GM04503 (cell line): ENCODE results near the gene PTPRG.

Experiments used
- DNase-seq: peaks from one replicate; pipeline ENCODE4 v3.0.0-alpha.2; 2012; ENCODE audit warnings: low read depth

The PTPRG gene

DNA sequence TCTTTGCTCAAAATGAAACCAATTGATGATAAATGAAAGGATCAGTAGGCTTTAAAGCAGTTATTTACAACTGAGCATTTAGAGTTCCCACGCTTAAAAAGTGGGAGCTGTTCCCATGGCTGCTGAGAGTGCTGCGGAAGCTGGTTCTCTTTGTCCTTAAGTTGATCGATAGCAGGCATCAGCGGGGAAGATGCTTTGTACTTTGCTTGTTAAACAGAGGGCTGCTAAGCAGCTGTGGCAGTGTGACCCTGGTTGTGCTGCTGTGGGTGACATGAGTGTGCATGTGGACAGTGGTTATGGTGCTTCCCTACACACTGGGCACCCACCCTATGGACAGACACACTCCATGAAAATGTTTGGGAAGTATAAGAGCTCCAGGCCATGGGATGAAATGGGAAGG lies 96.3 kb downstream of the PTPRG start:
- DNase-seq, result no peak

DNA sequence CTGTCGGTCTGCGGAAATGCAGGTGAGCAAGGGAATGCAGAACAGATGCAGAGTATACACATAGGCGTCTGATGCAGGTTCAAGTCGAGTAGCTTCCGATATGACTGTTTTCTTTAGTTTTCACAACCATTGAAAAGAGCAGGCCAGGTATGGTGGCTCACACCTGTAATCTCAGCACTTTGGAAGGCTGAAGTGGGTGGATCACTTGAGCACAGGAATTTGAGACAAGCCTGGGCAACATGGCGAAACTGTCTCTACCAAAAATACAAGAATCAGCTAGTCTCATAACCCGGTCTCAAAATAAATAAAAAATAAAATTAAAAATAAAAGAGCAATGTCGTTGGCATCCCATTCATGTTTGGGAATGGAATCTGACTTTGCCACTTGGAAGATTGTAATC lies 101.5 kb downstream of the PTPRG start:
- DNase-seq, result no peak

DNA sequence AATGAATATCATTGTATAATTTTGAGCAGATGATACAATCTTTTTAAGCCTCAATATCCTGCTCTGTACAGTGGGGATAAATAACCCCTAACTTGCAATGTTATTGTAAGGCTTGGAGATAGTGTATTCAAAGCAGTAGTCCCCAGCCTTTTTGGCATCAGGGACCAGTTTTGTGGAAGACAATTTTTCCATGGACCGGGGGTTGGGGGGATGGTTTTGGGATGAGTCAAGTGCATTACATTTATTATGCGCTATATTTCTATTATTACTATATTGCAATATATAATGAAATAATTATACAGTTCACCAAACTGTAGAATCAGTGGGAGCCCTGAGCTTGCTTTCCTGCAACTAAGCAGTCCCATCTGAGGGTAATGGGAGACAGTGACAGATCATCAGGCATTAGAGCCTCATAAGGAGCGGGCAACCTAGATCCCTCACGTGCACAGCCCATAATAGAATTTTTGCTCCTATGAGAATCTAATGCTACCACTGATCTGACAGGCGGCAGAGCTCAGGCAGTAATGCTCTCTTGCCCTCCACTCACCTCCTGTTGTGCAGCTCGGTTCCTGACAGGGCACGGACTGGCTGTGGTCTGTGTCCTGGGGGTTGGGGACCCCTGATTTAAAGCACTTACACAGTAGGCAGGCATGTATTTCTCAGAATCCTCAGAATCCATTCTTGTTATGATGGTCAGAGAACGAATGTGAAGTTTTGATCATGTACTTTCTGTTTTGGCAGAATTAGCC lies 102.2 kb downstream of the PTPRG start:
- DNase-seq, result no peak

DNA sequence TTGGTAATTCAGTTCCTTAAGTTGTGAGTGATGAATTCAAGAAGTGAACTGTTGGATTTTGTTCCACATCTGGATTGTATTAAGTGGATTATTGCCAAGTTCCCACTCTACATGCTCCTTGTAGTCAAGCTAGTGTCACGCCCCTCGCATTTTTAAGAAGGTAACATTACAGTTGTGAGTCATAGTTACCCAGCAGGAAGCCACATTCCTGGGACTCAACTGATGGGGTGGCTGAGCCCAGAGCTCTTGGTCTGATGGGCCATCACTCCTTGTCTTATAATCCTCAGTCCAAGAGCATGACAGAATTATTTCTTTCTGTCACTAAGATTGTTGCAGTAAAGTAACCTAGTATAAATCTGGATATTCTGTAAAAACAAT lies 102.7 kb downstream of the PTPRG start:
- peak; percentile 96 for DNase-seq

DNA sequence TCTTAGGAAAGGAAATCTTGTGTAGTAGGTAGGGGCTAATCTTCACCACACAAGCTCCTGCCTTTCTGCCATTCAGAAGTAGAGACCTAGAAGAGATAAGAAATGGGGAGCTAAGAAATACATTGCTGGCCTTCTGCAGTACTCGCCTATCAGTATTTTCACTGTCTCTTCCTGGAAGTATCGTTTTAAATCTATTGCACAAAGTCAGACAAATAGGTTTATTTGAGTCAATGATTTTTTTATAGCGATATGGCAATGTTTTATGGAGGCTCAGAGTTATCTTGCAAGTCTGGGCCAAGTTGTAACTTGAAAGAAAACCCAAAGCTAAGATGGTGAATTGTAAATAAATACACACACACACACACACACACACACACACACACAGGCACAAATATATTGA lies 103.8 kb downstream of the PTPRG start:
- no peak for DNase-seq

DNA sequence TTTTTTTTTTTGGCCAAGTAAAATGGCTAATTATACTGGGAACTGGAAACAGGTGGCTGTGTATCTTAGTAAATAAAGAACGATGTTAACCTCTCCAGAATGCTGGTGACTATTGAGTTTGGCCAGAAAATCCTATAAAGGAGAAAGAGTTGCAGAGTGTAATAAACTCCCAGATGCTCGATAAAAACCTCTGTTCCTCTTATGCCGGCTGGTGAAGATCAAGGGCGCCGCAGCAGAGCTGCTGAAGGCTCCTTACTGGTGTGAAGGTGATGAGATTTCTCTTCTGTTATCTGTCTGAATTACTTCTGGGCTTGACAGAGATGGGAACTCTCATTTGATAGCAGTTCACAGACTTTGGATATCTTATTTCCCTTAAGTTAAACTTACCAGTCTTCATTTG lies 104.6 kb downstream of the PTPRG start:
- no peak for DNase-seq

DNA sequence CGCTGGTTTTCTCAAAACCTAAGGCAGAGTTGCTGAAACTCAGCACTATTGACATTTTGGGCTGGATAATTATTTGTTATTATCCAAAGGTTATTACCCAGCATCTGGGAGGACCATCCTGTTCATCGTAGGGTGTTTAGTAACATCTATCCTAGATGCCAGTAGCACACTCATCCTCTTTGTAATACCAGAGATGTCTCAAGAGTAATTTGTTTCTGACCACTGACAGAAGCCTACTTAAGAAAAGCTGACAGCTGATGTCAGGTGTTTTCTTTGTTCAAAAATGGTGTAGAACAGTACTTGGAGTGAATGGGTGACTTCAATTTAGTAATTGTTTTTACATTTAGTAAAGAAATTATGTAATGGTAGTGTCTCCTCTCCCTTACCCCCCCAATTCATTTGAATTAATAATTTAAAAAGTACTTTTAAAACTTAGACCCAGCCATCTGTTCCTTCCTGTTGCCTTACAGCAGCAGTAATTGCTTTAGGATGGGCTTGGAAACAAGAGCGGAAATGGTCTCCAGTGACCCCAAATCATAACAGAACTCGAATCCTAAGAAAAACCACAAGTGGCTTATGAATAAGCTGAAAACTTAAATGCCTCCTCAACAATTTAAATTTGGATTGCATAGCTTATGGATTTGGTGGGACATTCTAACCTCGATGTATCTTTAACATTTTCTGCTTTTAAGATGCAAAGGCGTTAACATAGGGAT lies 105.4 kb downstream of the PTPRG start:
- DNase-seq, result no peak

DNA sequence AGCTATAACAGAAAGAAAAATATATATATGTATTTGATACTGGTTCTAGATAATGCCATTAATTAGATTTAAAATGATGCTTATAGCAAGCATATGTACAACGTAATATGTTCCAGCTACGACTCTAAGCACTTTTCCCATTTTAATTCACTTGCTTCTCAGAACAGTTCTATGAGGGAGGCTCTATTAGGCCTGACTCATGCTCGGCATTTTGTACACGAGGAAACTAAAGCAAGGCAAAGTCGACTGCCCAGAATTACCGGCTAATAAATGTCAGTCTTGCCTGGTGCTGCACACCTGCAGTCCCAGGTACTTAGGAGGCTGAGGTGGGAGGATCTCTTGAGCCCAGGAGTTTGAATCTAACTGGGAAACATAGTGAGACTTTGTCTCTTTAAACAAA lies 106.0 kb downstream of the PTPRG start:
- no peak for DNase-seq

DNA sequence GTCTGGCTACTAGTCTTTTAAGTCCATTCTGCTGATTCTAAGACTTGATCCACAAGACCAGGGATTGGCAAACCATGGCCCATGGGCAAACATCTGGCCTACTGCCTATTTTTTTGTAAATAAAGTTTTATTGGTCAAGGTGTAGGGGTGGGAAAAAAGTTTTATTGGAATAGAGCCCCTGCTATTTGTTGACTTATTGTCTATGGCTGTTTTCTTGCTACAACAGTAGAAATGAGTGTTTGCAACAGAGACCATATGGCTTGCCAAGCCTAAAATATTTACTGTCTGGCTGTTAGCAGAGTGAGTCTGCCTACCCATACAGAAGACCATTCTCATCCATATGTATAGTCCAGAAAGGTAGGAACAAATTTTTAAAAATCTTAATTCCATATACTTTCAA lies 106.4 kb downstream of the PTPRG start:
- DNase-seq, result no peak

DNA sequence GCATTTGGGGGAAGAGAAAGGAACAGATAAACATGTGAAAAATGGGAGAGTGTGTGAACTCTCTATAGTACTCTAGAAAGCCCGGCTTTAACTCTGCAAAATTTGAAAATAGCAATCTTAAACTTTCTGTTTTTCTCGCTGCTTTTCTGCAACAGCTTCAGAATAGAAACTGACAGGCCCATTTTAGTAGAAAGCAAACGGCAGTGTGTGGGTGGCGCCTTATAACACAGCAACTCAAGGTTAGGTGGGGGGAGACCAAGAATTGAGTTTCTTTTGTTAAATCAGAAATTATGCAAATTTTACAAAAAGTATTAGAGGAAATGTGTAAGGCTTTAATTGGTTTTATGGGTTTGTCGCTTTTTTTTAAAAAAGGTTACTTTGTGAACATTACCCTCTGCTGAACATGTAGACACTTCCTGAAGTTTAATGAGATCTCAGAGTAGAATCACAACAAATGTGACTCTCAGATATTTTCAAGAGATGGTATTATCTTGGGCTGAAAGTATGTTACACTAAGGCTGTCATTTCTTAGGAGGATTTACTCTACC lies 107.0 kb downstream of the PTPRG start:
- no peak for DNase-seq

DNA sequence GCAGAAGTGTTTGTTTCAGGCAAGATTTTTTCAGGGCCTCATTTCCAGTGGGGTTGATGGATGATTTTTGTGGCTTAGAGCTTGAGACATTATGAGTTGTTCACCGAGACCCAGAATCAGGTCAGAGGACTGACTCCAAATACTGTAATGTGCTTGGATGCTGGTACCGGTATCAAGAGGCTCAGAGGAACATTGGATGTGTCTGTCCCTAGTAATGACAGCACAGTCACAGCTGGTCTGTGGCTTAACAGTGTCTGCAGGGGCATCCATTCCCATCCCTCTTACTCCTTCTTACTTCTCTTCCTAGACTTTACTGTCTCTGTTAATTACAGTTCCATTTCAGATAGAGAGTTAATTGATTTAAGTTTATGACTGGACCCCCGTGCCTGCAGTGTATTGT lies 107.8 kb downstream of the PTPRG start:
- no peak for DNase-seq

DNA sequence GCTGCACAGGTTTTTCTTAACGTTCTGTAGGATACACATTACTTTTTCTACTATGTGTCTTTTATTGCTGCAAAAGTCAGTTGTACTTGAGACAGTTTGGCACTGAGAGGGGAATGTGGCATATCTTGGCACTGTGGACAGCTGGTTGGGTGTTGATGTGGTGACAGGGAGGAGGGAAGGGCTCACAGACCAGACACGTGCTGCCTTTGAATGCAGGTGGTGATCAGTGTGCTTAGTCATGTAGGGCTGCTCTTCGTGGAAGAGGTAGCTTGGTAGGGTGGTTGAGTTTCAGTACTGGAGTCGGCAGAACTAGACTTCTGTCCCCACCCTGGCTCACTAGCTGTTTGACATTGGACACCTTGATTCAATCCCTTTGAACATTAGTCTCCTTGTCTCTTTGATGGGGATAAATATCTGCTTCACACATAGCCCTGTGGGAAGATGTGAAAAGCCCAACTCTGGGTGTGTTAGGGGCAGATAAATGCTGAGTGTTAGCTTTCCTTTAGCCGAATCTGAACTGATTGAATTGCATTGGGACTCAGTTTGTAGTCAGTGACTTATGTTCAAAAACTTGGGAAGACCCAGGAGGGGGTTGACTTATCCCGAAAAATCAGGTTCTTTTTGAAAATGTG lies 108.4 kb downstream of the PTPRG start:
- DNase-seq, result no peak

DNA sequence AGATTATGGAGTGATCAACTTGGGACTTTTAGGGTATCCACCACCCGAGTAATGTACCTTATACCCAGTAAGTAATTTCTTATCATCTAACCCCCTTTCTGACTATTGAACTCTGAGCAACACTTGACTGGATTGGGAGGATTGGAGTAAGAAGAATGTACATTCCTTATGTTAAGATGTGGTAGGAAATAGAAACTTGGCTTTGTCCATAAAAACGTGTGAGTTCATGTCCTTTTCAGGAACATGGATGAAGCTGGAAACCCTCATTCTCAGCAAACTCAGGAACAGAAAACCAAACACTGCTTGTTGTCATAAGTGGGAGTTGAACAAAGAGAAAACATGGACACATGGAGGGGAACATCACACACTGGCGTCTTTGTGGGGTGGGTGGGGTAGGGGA lies 112.3 kb downstream of the PTPRG start:
- DNase-seq, result no peak

DNA sequence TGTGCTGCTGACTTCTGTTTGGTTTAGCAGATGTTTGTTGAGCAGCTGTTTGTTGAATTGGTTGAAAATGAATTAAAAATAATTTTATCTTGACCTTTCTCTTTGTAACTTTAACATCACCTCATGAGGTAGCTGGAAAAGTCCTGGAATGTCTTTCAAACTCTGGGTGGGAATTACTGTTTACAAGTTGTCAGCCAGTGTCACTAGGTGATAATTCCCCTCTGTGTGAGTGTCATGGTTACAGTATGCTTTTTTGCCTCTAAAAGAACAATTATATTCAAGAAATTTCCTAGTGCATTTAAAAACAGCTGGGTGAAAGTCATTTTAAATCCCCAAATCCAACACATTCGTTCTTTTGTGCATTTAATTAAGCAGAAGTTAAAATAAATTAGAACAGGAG lies 113.2 kb downstream of the PTPRG start:
- DNase-seq, result no peak

DNA sequence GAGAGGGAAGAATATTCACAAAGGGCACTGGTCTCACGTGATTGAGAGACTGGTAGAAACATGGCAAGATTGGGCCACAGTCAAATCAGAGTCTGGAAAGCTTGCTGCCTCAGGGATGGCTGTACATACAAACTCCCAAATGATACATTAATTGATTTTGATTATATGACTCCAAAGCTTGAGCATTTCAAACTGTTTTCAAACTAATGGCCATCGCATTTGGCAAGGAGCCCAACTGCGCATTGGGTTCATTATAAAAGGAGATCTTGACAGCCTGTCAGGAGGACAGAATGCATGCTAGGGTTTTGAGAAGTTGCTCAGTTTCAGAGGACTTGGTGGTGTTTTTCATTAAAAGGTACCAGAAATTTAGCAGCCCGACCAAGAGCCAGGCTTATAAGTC lies 117.7 kb downstream of the PTPRG start:
- no peak for DNase-seq

DNA sequence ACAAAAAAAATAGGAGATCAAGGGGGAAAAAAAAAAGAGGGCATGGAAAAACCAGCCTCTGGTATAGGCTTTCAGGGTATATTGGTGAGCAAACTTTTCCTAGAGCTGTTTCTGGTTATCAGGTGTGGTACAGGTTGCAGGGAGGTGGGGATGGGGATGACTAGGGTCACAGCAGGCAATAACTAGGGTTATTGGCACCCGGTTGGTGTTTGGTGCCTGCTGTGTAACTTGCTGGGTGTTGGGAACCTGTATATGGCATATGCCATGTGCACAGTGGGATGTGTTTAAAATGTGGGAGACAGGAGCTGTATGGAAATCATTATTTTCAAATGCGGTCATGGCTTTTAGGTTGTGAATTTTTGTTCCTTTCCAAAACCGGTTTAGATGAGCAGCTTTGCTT lies 119.2 kb downstream of the PTPRG start:
- no peak for DNase-seq

DNA sequence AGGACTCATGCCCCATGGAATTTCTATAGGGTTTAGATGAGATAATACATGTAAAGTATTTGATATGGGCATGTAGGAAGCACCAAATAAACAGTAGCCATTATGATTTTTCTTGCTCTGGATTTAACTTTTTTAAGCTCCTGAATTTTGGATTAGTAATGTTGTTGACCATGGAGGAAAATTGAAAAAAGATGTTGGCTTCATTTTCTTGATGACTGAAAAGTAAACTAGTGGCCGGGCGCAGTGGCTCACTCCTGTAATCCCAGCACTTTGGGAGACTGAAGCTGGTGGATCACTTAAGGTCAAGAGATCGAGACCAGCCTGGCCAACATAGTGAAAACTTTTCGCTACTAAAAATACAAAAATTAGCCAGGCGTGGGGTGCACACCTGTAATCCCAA lies 120.3 kb downstream of the PTPRG start:
- DNase-seq, result no peak

DNA sequence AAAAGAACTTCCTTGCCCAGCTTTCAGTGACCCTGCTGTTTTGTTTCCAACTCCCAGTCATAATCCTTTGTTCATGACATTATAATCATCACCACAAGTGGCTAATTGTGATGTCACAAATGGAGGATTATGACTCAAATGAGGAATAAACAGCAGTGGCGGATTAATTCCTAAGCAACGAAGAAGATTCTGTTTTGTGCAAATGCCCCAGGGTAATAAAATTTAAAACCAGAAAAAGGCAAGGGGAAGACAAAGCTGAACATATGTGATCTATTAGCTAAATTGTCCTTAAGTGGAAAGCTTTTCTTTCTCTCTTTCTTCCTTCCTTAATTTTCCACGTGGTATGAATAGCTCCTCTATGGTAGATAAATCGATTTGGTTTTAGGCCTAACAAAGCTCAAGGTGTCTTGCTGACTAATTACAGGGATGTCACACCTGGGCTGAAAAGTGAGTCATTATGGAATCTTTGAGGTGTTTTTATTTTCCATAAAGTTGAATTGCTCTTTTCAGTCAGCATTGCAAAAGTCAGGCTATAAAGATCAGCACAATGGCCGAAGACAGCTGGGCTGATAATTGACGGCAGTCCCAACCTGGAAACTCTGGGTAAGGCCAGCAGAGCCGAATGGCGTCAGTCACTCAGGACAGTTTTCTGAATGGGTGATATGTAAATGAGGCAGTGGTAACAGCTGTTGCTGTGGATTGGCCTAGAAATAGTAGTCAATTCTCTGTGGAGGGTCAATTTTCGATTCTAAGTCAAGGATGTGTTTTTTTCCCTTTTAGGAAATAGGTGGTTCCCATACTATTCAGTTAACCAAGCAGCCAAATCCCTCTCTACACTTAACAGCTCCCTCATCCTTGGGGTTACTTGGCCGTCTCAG lies 121.5 kb downstream of the PTPRG start:
- DNase-seq, result peak; percentile 81

DNA sequence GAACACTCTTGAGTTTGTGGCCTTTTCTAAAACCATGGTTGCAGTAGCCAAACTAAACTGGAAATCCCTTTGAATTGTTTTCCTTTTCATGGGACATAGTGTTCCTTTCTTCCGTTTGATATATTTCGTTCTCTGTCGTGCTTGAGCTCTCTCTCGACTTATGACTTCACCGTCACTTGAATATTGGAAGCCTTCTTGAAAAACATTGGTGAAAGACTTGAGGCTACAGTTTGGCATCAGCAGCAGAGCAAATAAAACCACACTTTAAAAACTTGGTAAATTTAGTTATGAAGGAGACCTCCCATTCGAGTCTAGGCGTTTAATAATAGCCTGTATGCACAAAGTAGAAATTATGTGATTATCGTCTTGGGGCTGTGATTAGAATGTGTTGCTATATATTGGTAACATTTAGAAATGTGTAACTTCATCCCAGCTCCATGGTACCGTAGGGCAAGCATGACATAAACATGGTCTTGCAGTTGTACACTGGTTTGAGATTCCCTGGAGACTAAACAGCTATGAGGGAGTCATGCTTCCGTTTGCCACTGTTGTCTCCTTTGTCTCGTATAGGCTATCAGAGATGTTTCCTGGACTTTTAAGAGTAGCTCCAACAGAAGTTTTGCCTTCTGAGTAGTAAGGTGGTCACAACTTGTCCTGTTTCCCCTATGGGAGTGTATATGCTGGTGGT lies 122.3 kb downstream of the PTPRG start:
- no peak for DNase-seq

DNA sequence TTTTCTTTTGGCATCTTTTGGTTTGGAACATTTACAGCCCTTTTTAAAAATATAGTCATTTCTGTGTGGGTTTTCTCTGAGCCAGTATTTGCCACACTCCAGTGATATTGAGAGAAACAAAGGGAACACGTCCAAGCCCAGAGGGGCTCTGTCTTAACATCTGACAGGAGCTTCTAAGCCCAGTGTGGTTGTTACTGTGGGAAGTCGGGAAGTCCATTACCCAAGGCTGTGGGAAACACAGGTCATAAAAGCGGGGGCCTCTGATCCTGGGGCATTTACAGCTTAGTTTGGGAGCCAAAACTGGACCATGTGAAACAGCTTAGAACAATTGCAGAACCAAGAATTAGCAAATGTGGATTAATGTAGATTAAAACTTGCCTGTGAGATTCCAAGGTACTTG lies 123.0 kb downstream of the PTPRG start:
- DNase-seq, result no peak

DNA sequence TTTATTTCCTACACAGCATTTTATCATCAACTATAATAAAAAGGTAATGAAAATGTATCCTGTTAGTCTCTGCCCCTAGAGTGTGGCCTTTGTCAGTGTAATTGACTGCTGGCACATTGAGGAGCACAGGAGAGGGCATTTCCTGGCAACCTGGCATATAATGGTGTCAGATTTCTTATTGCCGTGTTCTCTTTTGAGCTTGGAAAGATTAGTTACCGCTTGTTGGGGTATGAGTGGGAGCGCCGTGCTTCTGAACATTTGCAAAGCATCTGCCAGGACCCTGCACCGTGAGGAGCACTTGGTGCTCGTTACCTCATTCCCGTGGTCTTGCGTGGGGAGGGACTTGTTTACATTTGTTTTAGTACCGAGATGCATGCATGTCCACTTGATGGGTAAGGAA lies 124.4 kb downstream of the PTPRG start:
- DNase-seq, result no peak

DNA sequence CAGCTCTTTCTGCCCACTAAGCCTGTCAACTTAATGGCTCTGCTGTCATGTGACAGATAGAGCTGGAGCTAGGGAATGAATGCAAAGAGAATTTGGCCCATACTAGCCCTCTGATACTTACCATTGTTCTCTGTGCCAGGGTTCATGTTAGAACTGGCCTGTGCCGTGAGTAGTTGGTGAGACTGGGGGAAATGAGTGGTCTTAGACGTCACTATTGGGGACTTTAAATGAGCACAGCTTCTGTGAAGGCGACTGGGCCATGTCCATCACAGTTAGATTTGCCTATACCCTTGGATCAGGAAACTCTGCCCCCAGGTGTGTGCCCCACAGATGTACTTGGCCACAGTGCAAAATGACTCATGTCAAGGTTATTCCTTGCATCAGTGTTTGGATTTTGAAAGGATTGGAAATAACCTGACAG lies 124.9 kb downstream of the PTPRG start:
- no peak for DNase-seq
